Mesothelial cell of epicardium (in vitro differentiated cells): ENCODE data around the gene TXN. TPM values are rescaled to one million over a fixed set of nuclear protein-coding genes. Genes with fewer than 3 reads are reported as not detected.

Experiments
- DNase-seq, 2 experiments: peaks; one replicate each; pipeline ENCODE4 v3.0.0; 2021; ENCODE audit warnings: low spot score in 2 of 2; ENCODE audit not compliant: unreplicated experiment in 2 of 2
- H3K27ac Mint-ChIP-seq: 2 replicates; pipeline ENCODE4 v1.8.0; 2021; ENCODE audit warnings: mixed read lengths
- H3K27me3 Mint-ChIP-seq: 2 replicates; pipeline ENCODE4 v1.8.0; 2021; ENCODE audit warnings: low read depth, mixed read lengths
- H3K36me3 Mint-ChIP-seq: 2 replicates; pipeline ENCODE4 v1.8.0; 2021; ENCODE audit warnings: mixed read lengths
- H3K4me1 Mint-ChIP-seq: 2 replicates; pipeline ENCODE4 v1.8.0; 2021; ENCODE audit warnings: mixed read lengths
- H3K4me3 Mint-ChIP-seq: 2 replicates; pipeline ENCODE4 v1.8.0; 2021; ENCODE audit warnings: mild to moderate bottlenecking, moderate library complexity, mixed read lengths
- H3K9me3 Mint-ChIP-seq: 2 replicates; pipeline ENCODE4 v1.8.0; 2021; ENCODE audit warnings: mixed read lengths
- CTCF ChIP-seq: fragments of 200-600 bp; sonication (generic); IDR thresholded peaks from one replicate; pipeline ENCODE4 v1.5.0; 2021; ENCODE audit warnings: antibody characterized with exemption; ENCODE audit not compliant: unreplicated experiment
- total RNA-seq: library from RNA; stranded (reverse); gene quantifications from 3 replicates; pipeline ENCODE4 v1.2.1, GENCODE V29; 2021

Gene TXN
- total RNA-seq, result 114 to 116 TPM (median 115 TPM) in 3 replicates

GRCh38 chr9:110256380-110257096 lies at the start of gene TXN:
TXN (minus strand) TSS chr9:110256507; CDS start chr9:110256435, 72 bp downstream.
- peaks cover 1% of the 10 kb centered on the region for H3K36me3 Mint-ChIP-seq
- DNase-seq, result peak; percentile 79 to 85
- H3K4me3 Mint-ChIP-seq, result peak within 1 kb of the TSS; percentile 95
- peaks cover 37% of the 10 kb centered on the region for H3K4me1 Mint-ChIP-seq
- peaks cover 1% of the 10 kb centered on the region for H3K27me3 Mint-ChIP-seq
- TF ChIP-seq CTCF, result no peak
- H3K27ac Mint-ChIP-seq, result peak within 1 kb of the TSS; percentile 97
- no peaks in the 10 kb centered on the region for H3K9me3 Mint-ChIP-seq

- no peak overlapping the region for H3K4me3 Mint-ChIP-seq
- no peaks in the 10 kb centered on the region for H3K36me3 Mint-ChIP-seq
- peaks cover 6% of the 10 kb centered on the region for H3K9me3 Mint-ChIP-seq
- H3K4me1 Mint-ChIP-seq, result no peaks in the 10 kb centered on the region
- TF ChIP-seq CTCF, result no peak
- peaks cover 2% of the 10 kb centered on the region for H3K27me3 Mint-ChIP-seq
- DNase-seq, result no peak
- no peak overlapping the region for H3K27ac Mint-ChIP-seq
These were observed 46.8 kb upstream of the TXN start for GRCh38 chr9:110303133-110303532.

GRCh38 chr9:110298043-110298605 lies 41.8 kb upstream of the TXN start:
- Mint-ChIP-seq H3K36me3 (no peaks in the 10 kb centered on the region), H3K27ac (no peak overlapping the region), H3K4me1 (no peaks in the 10 kb centered on the region), H3K27me3 (peaks cover 2% of the 10 kb centered on the region), H3K4me3 (no peak overlapping the region), H3K9me3 (no peaks in the 10 kb centered on the region)
- no peak for TF ChIP-seq CTCF
- no peak for DNase-seq

GRCh38 chr9:110293248-110293647 lies 36.9 kb upstream of the TXN start:
- Mint-ChIP-seq H3K27me3 (no peaks in the 10 kb centered on the region), H3K27ac (no peak overlapping the region), H3K9me3 (no peaks in the 10 kb centered on the region), H3K36me3 (no peaks in the 10 kb centered on the region), H3K4me1 (no peaks in the 10 kb centered on the region), H3K4me3 (no peak overlapping the region)
- no peak for TF ChIP-seq CTCF
- DNase-seq, result no peak

- no peak overlapping the region for H3K27ac Mint-ChIP-seq
- no peaks in the 10 kb centered on the region for H3K4me1 Mint-ChIP-seq
- no peak for DNase-seq
These were observed 35.7 kb upstream of the TXN start for GRCh38 chr9:110291921-110292557.

More at GRCh38 chr9:110291921-110292557, 35.7 kb upstream of the TXN start:
- H3K4me3 Mint-ChIP-seq, result no peak overlapping the region
- no peaks in the 10 kb centered on the region for H3K36me3 Mint-ChIP-seq
- H3K9me3 Mint-ChIP-seq, result no peaks in the 10 kb centered on the region
- no peak for TF ChIP-seq CTCF
- H3K27me3 Mint-ChIP-seq, result no peaks in the 10 kb centered on the region
